Measurements from ENCODE around the gene JPT2.

Gene JPT2

DNA sequence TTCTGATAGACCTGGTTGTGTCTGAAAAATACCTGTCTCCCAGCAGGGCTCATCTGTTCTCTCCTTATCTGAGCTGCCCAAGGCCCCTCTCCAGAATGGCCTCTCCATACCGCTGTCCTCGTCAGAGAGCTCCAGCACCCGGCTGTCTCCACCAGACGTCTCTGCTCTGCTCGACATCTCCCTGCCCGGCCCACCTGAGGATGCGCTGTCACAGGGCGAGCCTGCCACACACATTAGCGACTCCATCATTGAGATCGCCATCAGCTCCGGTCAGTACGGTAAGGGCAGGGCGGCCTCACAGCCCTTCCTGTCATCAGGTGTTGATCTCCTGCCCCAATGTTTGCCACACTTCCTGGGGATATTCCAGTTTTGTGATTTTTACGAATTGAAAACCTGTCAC lies 10.2 kb upstream of the JPT2 start:
- TF ChIP-seq, protein P1, sequence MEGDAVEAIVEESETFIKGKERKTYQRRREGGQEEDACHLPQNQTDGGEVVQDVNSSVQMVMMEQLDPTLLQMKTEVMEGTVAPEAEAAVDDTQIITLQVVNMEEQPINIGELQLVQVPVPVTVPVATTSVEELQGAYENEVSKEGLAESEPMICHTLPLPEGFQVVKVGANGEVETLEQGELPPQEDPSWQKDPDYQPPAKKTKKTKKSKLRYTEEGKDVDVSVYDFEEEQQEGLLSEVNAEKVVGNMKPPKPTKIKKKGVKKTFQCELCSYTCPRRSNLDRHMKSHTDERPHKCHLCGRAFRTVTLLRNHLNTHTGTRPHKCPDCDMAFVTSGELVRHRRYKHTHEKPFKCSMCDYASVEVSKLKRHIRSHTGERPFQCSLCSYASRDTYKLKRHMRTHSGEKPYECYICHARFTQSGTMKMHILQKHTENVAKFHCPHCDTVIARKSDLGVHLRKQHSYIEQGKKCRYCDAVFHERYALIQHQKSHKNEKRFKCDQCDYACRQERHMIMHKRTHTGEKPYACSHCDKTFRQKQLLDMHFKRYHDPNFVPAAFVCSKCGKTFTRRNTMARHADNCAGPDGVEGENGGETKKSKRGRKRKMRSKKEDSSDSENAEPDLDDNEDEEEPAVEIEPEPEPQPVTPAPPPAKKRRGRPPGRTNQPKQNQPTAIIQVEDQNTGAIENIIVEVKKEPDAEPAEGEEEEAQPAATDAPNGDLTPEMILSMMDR (IDR thresholded peaks at IDR 0.05; ENCODE audit: extremely low read depth, missing control alignments): no peak
- DNase-seq (ENCODE audit: low spot score): no peak

DNA sequence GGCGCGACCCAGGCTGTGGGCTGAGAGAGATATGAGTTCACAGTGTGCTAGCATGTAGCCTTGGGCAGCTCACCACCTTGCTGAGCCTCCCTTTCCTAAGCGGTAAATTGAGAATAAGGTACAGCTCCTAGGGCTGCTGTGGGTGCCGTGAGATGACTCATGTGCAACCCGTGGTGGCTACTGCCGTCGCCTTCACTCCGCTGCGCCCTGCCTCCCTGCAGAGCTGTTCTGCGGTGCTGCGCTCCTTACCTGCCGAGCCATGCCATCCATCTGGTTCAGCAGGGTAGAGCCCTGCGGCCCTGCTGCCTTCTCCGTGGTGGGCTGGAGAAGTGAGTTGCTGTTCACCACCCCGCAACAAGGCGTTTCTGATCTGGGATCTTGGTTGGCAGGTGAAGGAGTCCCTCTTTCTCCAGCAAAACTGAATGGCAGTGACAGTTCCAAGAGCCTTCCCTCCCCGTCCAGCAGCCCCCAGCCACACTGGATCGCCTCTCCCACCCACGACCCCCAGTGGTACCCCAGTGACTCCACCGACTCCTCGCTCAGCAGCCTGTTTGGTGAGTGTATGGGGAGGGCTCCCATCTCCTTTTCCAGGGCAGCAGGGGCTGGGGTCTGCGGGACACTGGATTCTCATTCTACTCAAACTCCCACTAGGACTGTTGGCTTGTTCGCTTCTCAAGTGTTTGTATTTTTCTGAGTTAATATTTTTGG lies 9.3 kb upstream of the JPT2 start:
- TF ChIP-seq, protein P1 (IDR thresholded peaks at IDR 0.05; ENCODE audit: extremely low read depth, missing control alignments): no peak
- DNase-seq (ENCODE audit: low spot score): no peak

DNA sequence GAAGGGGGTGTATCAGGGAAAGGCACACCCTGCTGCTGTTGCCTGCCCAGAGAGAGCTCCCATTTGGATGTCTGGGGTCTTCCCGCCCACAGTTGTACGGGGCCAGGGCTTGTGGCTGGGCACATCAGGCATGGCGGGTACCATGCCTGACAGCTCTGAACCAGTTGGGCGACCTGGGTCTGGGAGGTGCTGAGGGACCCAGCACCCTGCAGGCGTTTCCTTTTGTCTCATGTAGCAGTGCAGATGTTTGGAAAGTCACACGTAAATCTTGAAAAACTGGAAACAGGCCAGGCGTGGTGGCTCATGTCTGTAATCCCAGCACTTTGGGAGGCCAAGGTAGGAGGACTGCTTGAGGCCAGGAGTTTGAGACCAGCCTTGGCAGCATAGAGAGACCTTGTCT lies 8.4 kb upstream of the JPT2 start:
- TF ChIP-seq, protein P1 (IDR thresholded peaks at IDR 0.05; ENCODE audit: extremely low read depth, missing control alignments): no peak
- no peak for DNase-seq (ENCODE audit: low spot score)

DNA sequence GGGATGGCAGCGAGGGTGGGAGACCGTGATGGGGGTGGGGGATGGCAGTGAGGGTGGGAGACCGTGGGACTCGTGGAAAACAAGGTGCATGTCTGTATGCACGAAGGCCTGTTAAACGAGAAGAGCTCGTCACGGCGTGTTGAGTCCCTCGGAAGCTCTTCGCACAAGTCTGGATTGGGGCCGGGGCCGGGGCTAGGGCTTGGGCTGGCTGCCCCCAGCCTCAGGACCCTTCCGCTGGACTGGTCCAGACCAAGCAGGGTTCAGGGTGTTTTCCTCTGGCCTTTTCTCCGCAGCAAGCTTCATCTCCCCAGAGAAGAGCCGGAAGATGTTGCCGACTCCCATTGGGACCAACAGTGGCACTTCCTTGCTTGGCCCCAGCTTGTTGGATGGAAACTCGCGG lies 7.7 kb upstream of the JPT2 start:
- DNase-seq (ENCODE audit: low spot score): no peak
- TF ChIP-seq, protein P1 (IDR thresholded peaks at IDR 0.05; ENCODE audit: extremely low read depth, missing control alignments): no peak

DNA sequence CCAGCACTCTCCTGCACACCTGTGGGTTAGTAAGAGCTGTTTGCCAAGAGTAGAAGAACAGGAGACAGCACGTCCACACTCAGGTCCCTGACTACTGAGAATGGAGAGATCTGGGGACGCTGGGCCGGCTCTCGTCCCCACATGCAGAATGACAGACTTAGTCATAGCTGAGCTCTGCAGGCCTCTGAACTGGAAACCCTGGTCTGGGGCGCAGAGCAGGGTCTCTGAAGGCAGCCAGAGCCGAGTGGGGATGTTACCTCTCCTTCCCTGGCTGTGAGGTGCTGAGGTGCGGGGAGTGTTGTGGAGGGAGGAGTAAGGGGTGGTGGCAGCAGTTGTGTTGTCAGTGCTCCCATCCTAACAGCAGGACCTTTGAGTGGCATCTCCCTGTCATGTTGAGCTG lies 7.2 kb upstream of the JPT2 start:
- no peak for DNase-seq (ENCODE audit: low spot score)
- TF ChIP-seq, protein P1 (IDR thresholded peaks at IDR 0.05; ENCODE audit: extremely low read depth, missing control alignments): no peak

DNA sequence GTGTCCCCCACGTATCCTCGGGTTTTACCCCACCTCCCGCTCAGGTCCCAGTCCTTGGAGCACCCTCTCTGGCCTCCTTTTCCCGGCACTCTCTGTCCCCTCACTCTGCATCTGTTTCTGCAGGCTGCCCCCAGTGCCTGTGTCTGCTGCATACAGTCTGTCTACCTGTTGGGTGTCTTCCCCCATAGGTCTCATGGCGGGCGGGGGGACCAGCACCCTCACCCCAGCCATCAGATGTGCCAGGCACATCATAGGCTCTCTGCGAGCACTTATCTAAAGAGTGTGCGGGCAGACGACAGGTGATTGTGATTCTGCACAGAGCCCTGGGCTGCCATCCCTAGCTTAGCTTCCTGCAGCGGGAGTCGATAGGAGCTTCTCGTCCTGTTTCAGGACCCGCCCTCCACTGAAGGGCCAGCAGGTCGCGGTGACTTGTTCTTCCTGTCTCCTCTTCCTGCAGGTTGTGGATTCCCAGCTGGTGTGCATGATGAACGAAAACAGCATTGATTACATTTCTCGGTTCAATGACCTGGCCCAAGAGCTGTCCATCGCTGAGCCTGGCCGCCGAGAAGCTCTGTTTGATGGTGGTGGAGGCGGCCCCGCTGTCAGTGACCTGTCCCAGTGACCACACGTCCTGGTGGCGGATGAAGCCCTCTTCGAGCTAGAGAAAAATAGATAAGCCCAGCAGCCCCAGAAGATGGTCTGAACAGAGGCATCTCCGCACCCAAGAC lies 4.5 kb upstream of the JPT2 start:
- TF ChIP-seq, protein P1 (IDR thresholded peaks at IDR 0.05; ENCODE audit: extremely low read depth, missing control alignments): no peak
- no peak for DNase-seq (ENCODE audit: low spot score)

DNA sequence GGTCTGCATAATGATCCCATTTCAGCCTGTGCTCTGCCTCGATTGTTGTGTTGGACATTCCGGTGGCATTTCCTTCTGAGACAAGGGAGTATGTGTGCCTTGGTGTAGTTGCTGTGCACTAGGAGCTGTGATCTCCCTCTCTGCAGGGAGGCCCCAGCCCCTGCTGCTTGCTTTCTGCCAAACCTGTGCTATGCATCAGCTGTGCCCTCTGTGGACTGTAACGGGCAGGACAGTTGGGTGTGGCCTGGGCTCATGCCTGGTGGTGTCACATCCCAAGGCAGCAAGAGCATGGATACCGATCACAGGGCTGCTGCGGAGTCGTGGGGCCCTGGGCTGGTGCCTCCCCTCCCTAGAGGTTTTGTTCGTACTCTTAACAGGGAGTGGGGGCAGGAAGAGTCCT lies 3.8 kb upstream of the JPT2 start:
- DNase-seq (ENCODE audit: low spot score): no peak
- TF ChIP-seq, protein P1 (IDR thresholded peaks at IDR 0.05; ENCODE audit: extremely low read depth, missing control alignments): no peak

Measured in GM20000 (cell line).